HEK293 (cell line): Measurements from ENCODE around the gene DOK3.

Experiments
- ATF2 ChIP-seq: fragments of 450-650 bp; formaldehyde crosslinking; IDR thresholded peaks from 2 replicates; pipeline ENCODE4 v1.5.1; 2016; ENCODE audit warnings: missing biosample characterization, missing genetic modification characterization, low read depth
- GLIS2 ChIP-seq: fragments of 450-650 bp; formaldehyde crosslinking; IDR thresholded peaks from 2 replicates; pipeline ENCODE4 v1.5.1; 2016; ENCODE audit warnings: missing biosample characterization, missing genetic modification characterization
- HOXD13 ChIP-seq: sonication (generic); formaldehyde crosslinking; IDR thresholded peaks from 2 replicates; pipeline ENCODE4 v1.8.0; 2022; ENCODE audit warnings: missing genetic modification reagents, borderline replicate concordance
- PRDM1 ChIP-seq: fragments of 450-650 bp; formaldehyde crosslinking; IDR thresholded peaks from 2 replicates; pipeline ENCODE4; 2016; ENCODE audit warnings: missing biosample characterization, missing genetic modification characterization
- SALL2 ChIP-seq: fragments of 450-650 bp; formaldehyde crosslinking; IDR thresholded peaks from 2 replicates; pipeline ENCODE4 v1.5.0; 2017; ENCODE audit warnings: missing biosample characterization, mild to moderate bottlenecking, missing genetic modification characterization, borderline replicate concordance
- SETDB1 ChIP-seq: IDR thresholded peaks from one replicate; pipeline ENCODE4 v1.6.1; 2017; ENCODE audit warnings: mild to moderate bottlenecking, low read length, moderate library complexity, mixed read lengths; ENCODE audit not compliant: insufficient read length
- ZEB2 ChIP-seq: fragments of 450-650 bp; formaldehyde crosslinking; IDR thresholded peaks from 2 replicates; pipeline ENCODE4 v1.5.1; 2016; ENCODE audit warnings: missing biosample characterization, missing genetic modification characterization
- ZNF175 ChIP-seq: fragments of 450-650 bp; formaldehyde crosslinking; IDR thresholded peaks from 2 replicates; pipeline ENCODE4 v1.5.1; 2016; ENCODE audit warnings: missing biosample characterization, missing genetic modification characterization
- ZNF214 ChIP-seq: fragments of 450-650 bp; formaldehyde crosslinking; IDR thresholded peaks from 2 replicates; pipeline ENCODE4 v1.5.1; 2017; ENCODE audit warnings: missing biosample characterization, mild to moderate bottlenecking, missing genetic modification characterization, borderline replicate concordance
- ZNF274 ChIP-seq, 2 experiments: fragments of 200-500 bp in 1 of 2; fragments of 450-650 bp in 1 of 2; sonication (Bioruptor generic) in 1 of 2; formaldehyde crosslinking in 1 of 2; IDR thresholded peaks; 2 replicates each; pipeline versions ENCODE4 v1.5.1 to v1.6.1; 2014 to 2016; ENCODE audit warnings: borderline replicate concordance in 1 of 2, inconsistent platforms in 1 of 2, low read length in 1 of 2, missing biosample characterization in 1 of 2, missing genetic modification characterization in 1 of 2
- ZNF404 ChIP-seq: fragments of 450-650 bp; formaldehyde crosslinking; IDR thresholded peaks from 2 replicates; pipeline ENCODE4 v1.5.1; 2017; ENCODE audit warnings: missing biosample characterization, missing genetic modification characterization
- ZNF518A ChIP-seq: fragments of 450-650 bp; formaldehyde crosslinking; conservative IDR thresholded peaks from 2 replicates; pipeline ENCODE4 v1.5.1; 2016; ENCODE audit warnings: low read depth, missing biosample characterization, missing genetic modification characterization
- ZNF558 ChIP-seq: fragments of 450-650 bp; formaldehyde crosslinking; IDR thresholded peaks from 2 replicates; pipeline ENCODE4 v1.5.1; 2016; ENCODE audit warnings: missing biosample characterization, missing genetic modification characterization
- ZNF585B ChIP-seq: fragments of 450-650 bp; formaldehyde crosslinking; IDR thresholded peaks from 2 replicates; pipeline ENCODE4 v1.5.1; 2016; ENCODE audit warnings: missing biosample characterization, missing genetic modification characterization
- ZNF596 ChIP-seq: fragments of 450-650 bp; IDR thresholded peaks from 2 replicates; pipeline ENCODE4 v1.5.0; 2018; ENCODE audit warnings: missing biosample characterization, mild to moderate bottlenecking, missing genetic modification characterization, moderate library complexity
- ZNF707 ChIP-seq: fragments of 450-650 bp; formaldehyde crosslinking; IDR thresholded peaks from 2 replicates; pipeline ENCODE4 v1.5.1; 2016; ENCODE audit warnings: missing biosample characterization, missing genetic modification characterization
- ZNF747 ChIP-seq: fragments of 450-650 bp; formaldehyde crosslinking; IDR thresholded peaks from 2 replicates; pipeline ENCODE4 v1.5.1; 2016; ENCODE audit warnings: missing biosample characterization, missing genetic modification characterization
- ZNF777 ChIP-seq: fragments of 450-650 bp; formaldehyde crosslinking; IDR thresholded peaks from 2 replicates; pipeline ENCODE4 v1.5.1; 2017; ENCODE audit warnings: missing biosample characterization, missing genetic modification characterization, borderline replicate concordance
- TF ChIP-seq, protein P1 (sequence below): fragments of 450-650 bp; IDR thresholded peaks from 2 replicates; pipeline ENCODE4 v1.5.1; 2018; ENCODE audit warnings: missing biosample characterization, missing genetic modification characterization
- TF ChIP-seq, protein P2 (sequence below): fragments of 450-650 bp; formaldehyde crosslinking; IDR thresholded peaks from 2 replicates; pipeline ENCODE4 v1.5.1; 2016; ENCODE audit warnings: missing biosample characterization, missing genetic modification characterization, borderline replicate concordance
- TF ChIP-seq, protein P3 (sequence below): fragments of 450-650 bp; formaldehyde crosslinking; IDR thresholded peaks from 2 replicates; pipeline ENCODE4 v1.5.1; 2017; ENCODE audit warnings: missing biosample characterization, missing genetic modification characterization
- TF ChIP-seq, protein P4 (sequence below): sonication (generic); formaldehyde crosslinking; IDR thresholded peaks from 2 replicates; pipeline ENCODE4 v1.8.1; 2022; ENCODE audit warnings: mild to moderate bottlenecking, moderate library complexity, missing genetic modification reagents

The DOK3 gene

DNA sequence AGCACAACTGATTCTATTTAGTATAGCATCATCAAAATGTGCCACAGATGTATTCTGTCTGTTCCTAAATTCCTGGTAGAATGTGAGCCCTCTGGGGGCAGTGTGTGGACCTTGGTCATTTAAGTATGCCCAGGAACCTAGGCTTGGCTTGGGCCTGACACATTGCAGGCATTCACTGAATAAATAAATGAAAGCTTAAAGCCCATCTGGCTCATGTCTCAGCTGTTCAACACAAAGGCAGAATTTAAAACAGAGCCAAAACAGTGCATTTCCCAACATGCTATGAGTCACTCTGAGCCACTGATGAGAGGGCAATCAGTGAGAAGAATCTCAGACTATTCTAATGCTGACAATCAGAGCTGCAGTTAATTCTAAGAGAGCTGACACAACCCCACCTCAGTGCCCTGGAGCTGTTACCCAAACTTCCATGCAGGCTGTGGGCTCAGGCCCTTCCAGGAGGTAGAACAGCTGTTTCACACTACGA, 36.7 kb upstream of the DOK3 start (continued):
- TF ChIP-seq ZNF518A (tag by site-specific recombination) (no peak), ZNF747 (no peak), ZNF214 (no peak), GLIS2 (tag by site-specific recombination) (no peak), ZNF585B (no peak), SETDB1 (no peak), ZNF558 (tag by site-specific recombination) (no peak), ZNF777 (tag by site-specific recombination) (no peak), ZNF404 (tag by site-specific recombination) (no peak), HOXD13 (CRISPR knock-in tag) (no peak), SALL2 (no peak), ZNF596 (tag by site-specific recombination) (no peak), ZNF707 (tag by site-specific recombination) (no peak), ZEB2 (tag by site-specific recombination) (peak; percentile 72), ZNF175 (tag by site-specific recombination) (no peak), ZNF274 (IDR thresholded peaks at IDR 0.05; ENCODE audit: low read length) (no peak), ZNF274 (tag by site-specific recombination; IDR thresholded peaks at IDR 0.05; ENCODE audit: borderline replicate concordance) (no peak), ATF2 (tag by site-specific recombination) (no peak), PRDM1 (tag by site-specific recombination) (peak; percentile 74)
- TF ChIP-seq, protein P1, sequence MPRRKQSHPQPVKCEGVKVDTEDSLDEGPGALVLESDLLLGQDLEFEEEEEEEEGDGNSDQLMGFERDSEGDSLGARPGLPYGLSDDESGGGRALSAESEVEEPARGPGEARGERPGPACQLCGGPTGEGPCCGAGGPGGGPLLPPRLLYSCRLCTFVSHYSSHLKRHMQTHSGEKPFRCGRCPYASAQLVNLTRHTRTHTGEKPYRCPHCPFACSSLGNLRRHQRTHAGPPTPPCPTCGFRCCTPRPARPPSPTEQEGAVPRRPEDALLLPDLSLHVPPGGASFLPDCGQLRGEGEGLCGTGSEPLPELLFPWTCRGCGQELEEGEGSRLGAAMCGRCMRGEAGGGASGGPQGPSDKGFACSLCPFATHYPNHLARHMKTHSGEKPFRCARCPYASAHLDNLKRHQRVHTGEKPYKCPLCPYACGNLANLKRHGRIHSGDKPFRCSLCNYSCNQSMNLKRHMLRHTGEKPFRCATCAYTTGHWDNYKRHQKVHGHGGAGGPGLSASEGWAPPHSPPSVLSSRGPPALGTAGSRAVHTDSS: no peak
- TF ChIP-seq, protein P2, sequence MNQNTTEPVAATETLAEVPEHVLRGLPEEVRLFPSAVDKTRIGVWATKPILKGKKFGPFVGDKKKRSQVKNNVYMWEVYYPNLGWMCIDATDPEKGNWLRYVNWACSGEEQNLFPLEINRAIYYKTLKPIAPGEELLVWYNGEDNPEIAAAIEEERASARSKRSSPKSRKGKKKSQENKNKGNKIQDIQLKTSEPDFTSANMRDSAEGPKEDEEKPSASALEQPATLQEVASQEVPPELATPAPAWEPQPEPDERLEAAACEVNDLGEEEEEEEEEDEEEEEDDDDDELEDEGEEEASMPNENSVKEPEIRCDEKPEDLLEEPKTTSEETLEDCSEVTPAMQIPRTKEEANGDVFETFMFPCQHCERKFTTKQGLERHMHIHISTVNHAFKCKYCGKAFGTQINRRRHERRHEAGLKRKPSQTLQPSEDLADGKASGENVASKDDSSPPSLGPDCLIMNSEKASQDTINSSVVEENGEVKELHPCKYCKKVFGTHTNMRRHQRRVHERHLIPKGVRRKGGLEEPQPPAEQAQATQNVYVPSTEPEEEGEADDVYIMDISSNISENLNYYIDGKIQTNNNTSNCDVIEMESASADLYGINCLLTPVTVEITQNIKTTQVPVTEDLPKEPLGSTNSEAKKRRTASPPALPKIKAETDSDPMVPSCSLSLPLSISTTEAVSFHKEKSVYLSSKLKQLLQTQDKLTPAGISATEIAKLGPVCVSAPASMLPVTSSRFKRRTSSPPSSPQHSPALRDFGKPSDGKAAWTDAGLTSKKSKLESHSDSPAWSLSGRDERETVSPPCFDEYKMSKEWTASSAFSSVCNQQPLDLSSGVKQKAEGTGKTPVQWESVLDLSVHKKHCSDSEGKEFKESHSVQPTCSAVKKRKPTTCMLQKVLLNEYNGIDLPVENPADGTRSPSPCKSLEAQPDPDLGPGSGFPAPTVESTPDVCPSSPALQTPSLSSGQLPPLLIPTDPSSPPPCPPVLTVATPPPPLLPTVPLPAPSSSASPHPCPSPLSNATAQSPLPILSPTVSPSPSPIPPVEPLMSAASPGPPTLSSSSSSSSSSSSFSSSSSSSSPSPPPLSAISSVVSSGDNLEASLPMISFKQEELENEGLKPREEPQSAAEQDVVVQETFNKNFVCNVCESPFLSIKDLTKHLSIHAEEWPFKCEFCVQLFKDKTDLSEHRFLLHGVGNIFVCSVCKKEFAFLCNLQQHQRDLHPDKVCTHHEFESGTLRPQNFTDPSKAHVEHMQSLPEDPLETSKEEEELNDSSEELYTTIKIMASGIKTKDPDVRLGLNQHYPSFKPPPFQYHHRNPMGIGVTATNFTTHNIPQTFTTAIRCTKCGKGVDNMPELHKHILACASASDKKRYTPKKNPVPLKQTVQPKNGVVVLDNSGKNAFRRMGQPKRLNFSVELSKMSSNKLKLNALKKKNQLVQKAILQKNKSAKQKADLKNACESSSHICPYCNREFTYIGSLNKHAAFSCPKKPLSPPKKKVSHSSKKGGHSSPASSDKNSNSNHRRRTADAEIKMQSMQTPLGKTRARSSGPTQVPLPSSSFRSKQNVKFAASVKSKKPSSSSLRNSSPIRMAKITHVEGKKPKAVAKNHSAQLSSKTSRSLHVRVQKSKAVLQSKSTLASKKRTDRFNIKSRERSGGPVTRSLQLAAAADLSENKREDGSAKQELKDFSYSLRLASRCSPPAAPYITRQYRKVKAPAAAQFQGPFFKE (tag by site-specific recombination): no peak
- TF ChIP-seq, protein P3, sequence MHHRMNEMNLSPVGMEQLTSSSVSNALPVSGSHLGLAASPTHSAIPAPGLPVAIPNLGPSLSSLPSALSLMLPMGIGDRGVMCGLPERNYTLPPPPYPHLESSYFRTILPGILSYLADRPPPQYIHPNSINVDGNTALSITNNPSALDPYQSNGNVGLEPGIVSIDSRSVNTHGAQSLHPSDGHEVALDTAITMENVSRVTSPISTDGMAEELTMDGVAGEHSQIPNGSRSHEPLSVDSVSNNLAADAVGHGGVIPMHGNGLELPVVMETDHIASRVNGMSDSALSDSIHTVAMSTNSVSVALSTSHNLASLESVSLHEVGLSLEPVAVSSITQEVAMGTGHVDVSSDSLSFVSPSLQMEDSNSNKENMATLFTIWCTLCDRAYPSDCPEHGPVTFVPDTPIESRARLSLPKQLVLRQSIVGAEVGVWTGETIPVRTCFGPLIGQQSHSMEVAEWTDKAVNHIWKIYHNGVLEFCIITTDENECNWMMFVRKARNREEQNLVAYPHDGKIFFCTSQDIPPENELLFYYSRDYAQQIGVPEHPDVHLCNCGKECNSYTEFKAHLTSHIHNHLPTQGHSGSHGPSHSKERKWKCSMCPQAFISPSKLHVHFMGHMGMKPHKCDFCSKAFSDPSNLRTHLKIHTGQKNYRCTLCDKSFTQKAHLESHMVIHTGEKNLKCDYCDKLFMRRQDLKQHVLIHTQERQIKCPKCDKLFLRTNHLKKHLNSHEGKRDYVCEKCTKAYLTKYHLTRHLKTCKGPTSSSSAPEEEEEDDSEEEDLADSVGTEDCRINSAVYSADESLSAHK (tag by site-specific recombination): no peak
- TF ChIP-seq, protein P4, sequence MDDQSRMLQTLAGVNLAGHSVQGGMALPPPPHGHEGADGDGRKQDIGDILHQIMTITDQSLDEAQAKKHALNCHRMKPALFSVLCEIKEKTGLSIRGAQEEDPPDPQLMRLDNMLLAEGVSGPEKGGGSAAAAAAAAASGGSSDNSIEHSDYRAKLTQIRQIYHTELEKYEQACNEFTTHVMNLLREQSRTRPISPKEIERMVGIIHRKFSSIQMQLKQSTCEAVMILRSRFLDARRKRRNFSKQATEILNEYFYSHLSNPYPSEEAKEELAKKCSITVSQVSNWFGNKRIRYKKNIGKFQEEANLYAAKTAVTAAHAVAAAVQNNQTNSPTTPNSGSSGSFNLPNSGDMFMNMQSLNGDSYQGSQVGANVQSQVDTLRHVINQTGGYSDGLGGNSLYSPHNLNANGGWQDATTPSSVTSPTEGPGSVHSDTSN (CRISPR knock-in tag): no peak
